ENCODE results near the gene CCDC142. TPM values are rescaled to one million over a fixed set of nuclear protein-coding genes. Genes with fewer than 3 reads are reported as not detected.

Gene CCDC142
- total and polyA plus RNA-seq, 10 of the 15 experiments (the other 5 are each of a cell fraction or from before 2014, with no cell fraction given) = 0.93 to 16.9 (median 9.0) TPM

DNA sequence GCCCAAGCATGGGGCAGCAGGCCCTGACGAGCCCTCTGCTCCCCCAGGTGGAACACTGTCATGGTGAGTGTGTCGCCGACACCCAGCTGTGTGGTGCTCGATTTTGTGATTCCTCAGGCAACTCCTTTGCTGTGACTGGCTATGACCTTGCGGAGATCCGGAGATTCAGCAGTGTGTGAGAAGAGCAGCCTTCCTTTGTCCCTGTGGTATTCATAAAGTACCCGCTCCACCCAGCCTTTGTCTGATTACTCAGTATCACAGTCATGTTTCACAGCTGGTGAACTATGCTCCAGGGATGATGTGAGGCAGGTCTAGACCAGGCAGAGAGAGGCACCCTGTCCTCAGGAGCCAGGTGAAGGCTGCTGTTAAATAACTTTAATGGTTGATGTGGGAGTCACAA, 57.3 kb downstream of the CCDC142 start:
- POLR2A ChIA-PET = no interaction called here
- H4K20me1 ChIP-seq (ENCODE audit: control insufficient read depth, insufficient read depth) = no peaks in the 10 kb centered on the region
- BruUV-seq (replicated peaks) = no TSS peak
- 89% methylated on average over 7 of the region's 7 CpGs for WGBS (ENCODE audit: insufficient coverage, insufficient replicate concordance, low lambda C conversion rate, missing lambda C conversion rate)
- no peak overlapping the region for H3K9ac ChIP-seq (ENCODE audit: control insufficient read depth, insufficient read depth, low read length)
- H3K4me1 ChIP-seq (ENCODE audit: control insufficient read depth, insufficient read depth, low read length) = peaks cover 8% of the 10 kb centered on the region; the same call in 1 of the 2 replicates
- no peaks in the 10 kb centered on the region for H3K9me3 ChIP-seq (replicated peaks; ENCODE audit: control insufficient read depth, insufficient read depth, low read length)
- TF ChIP-seq NFIC (IDR thresholded peaks at IDR 0.05; ENCODE audit: low read depth, low read length) (no peak), IKZF1 (conservative IDR thresholded peaks at IDR 0.05) (no peak), TAF1 (IDR thresholded peaks at IDR 0.05; ENCODE audit: borderline replicate concordance, low read depth, low read length) (no peak), POU2F2 (IDR thresholded peaks at IDR 0.05; ENCODE audit: borderline replicate concordance, low read depth, low read length) (no peak), CREM (IDR thresholded peaks at IDR 0.05; ENCODE audit: low read depth) (no peak), NRF1 (conservative IDR thresholded peaks at IDR 0.05; ENCODE audit: low read depth, low read length) (no peak), MTA3 (IDR thresholded peaks at IDR 0.05; ENCODE audit: borderline replicate concordance, low read length) (no peak), ZSCAN29 (IDR thresholded peaks at IDR 0.05) (no peak)
- TF ChIP-seq, protein P1, sequence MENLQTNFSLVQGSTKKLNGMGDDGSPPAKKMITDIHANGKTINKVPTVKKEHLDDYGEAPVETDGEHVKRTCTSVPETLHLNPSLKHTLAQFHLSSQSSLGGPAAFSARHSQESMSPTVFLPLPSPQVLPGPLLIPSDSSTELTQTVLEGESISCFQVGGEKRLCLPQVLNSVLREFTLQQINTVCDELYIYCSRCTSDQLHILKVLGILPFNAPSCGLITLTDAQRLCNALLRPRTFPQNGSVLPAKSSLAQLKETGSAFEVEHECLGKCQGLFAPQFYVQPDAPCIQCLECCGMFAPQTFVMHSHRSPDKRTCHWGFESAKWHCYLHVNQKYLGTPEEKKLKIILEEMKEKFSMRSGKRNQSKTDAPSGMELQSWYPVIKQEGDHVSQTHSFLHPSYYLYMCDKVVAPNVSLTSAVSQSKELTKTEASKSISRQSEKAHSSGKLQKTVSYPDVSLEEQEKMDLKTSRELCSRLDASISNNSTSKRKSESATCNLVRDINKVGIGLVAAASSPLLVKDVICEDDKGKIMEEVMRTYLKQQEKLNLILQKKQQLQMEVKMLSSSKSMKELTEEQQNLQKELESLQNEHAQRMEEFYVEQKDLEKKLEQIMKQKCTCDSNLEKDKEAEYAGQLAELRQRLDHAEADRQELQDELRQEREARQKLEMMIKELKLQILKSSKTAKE (IDR thresholded peaks at IDR 0.05; ENCODE audit: low read depth, poor library complexity, severe bottlenecking) = no peak
- TF ChIP-seq, protein P2, sequence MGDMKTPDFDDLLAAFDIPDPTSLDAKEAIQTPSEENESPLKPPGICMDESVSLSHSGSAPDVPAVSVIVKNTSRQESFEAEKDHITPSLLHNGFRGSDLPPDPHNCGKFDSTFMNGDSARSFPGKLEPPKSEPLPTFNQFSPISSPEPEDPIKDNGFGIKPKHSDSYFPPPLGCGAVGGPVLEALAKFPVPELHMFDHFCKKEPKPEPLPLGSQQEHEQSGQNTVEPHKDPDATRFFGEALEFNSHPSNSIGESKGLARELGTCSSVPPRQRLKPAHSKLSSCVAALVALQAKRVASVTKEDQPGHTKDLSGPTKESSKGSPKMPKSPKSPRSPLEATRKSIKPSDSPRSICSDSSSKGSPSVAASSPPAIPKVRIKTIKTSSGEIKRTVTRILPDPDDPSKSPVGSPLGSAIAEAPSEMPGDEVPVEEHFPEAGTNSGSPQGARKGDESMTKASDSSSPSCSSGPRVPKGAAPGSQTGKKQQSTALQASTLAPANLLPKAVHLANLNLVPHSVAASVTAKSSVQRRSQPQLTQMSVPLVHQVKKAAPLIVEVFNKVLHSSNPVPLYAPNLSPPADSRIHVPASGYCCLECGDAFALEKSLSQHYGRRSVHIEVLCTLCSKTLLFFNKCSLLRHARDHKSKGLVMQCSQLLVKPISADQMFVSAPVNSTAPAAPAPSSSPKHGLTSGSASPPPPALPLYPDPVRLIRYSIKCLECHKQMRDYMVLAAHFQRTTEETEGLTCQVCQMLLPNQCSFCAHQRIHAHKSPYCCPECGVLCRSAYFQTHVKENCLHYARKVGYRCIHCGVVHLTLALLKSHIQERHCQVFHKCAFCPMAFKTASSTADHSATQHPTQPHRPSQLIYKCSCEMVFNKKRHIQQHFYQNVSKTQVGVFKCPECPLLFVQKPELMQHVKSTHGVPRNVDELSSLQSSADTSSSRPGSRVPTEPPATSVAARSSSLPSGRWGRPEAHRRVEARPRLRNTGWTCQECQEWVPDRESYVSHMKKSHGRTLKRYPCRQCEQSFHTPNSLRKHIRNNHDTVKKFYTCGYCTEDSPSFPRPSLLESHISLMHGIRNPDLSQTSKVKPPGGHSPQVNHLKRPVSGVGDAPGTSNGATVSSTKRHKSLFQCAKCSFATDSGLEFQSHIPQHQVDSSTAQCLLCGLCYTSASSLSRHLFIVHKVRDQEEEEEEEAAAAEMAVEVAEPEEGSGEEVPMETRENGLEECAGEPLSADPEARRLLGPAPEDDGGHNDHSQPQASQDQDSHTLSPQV (IDR thresholded peaks at IDR 0.05) = no peak
- TF ChIP-seq, protein P3, sequence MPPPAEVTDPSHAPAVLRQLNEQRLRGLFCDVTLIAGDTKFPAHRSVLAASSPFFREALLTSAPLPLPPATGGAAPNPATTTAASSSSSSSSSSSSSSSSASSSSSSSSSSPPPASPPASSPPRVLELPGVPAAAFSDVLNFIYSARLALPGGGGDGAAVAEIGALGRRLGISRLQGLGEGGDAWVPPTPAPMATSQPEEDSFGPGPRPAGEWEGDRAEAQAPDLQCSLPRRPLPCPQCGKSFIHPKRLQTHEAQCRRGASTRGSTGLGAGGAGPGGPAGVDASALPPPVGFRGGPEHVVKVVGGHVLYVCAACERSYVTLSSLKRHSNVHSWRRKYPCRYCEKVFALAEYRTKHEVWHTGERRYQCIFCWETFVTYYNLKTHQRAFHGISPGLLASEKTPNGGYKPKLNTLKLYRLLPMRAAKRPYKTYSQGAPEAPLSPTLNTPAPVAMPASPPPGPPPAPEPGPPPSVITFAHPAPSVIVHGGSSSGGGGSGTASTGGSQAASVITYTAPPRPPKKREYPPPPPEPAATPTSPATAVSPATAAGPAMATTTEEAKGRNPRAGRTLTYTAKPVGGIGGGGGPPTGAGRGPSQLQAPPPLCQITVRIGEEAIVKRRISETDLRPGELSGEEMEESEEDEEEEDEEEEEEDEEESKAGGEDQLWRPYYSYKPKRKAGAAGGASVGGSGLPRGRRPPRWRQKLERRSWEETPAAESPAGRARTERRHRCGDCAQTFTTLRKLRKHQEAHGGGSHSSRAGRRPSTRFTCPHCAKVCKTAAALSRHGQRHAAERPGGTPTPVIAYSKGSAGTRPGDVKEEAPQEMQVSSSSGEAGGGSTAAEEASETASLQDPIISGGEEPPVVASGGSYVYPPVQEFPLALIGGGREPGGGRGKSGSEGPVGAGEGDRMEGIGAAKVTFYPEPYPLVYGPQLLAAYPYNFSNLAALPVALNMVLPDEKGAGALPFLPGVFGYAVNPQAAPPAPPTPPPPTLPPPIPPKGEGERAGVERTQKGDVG (CRISPR knock-in tag; IDR thresholded peaks at IDR 0.05) = no peak
- TF ChIP-seq, protein P4, sequence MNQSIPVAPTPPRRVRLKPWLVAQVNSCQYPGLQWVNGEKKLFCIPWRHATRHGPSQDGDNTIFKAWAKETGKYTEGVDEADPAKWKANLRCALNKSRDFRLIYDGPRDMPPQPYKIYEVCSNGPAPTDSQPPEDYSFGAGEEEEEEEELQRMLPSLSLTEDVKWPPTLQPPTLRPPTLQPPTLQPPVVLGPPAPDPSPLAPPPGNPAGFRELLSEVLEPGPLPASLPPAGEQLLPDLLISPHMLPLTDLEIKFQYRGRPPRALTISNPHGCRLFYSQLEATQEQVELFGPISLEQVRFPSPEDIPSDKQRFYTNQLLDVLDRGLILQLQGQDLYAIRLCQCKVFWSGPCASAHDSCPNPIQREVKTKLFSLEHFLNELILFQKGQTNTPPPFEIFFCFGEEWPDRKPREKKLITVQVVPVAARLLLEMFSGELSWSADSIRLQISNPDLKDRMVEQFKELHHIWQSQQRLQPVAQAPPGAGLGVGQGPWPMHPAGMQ (IDR thresholded peaks at IDR 0.05; ENCODE audit: borderline replicate concordance) = no peak
- in situ Hi-C loops (cut with MboI) = no loop called here
- ATAC-seq = no peak
- RAD21 ChIA-PET (ENCODE audit: unreplicated experiment) = no interaction called here
- H3K27me3 ChIP-seq (replicated peaks in 1 of 2; ENCODE audit: control insufficient read depth in 2 of 2, insufficient read depth in 2 of 2, low read length in 1 of 2) = no peaks in the 10 kb centered on the region
- H3K79me2 ChIP-seq (ENCODE audit: control insufficient read depth, insufficient read depth, low read length) = peaks cover 9% of the 10 kb centered on the region
- CTCF ChIA-PET = no interaction called here
- H3K4me2 ChIP-seq (ENCODE audit: control insufficient read depth, insufficient read depth) = no peak overlapping the region
- no peak overlapping the region for H3K27ac ChIP-seq (ENCODE audit: control insufficient read depth, insufficient read depth)
- DNase-seq (ENCODE audit: low read depth, low spot score) = no peak
- peaks cover 0 to 12% of the 10 kb centered on the region in 2 experiments; a peak in 1 of 4 replicates for H3K36me3 ChIP-seq (ENCODE audit: control insufficient read depth in 2 of 2, insufficient read depth in 2 of 2, low read length in 1 of 2)
- intact Hi-C loops (cut with micrococcal nuclease; ENCODE audit: unreplicated experiment) = no loop called here
- no peak overlapping the region for H2AFZ ChIP-seq (ENCODE audit: control insufficient read depth, low read depth, low read length)
- FAIRE-seq = no peak
- SMC1A ChIA-PET (ENCODE audit: uncharacterized antibody, unreplicated experiment) = interaction anchor here (0.9 kb wide), 1 partner anchor 16 kb away, joined by 3 read pairs; no protein-coding TSS in a partner anchor
- no peak overlapping the region for H3K4me3 ChIP-seq

Data from GM12878 (cell line).